OCI-LY3 (cell line): ENCODE measurements around the gene DIP2C.

ENCODE experiments used
- H2AFZ ChIP-seq: fragments of 200-600, 300-600 bp; shearing (Covaris generic); 2 replicates; pipeline ENCODE4 v1.6.0; 2014; ENCODE audit warnings: antibody characterized with exemption, low read depth, low read length
- H3K27ac ChIP-seq: fragments of 200-600, 300-600 bp; sonication (generic); 2 replicates; pipeline ENCODE4 v1.5.1; 2014; ENCODE audit warnings: mild to moderate bottlenecking, low read length, moderate library complexity, mixed read lengths
- H3K27me3 ChIP-seq: fragments of 200-600, 300-600 bp; sonication (generic); 2 replicates; pipeline ENCODE4 v1.6.1; 2014; ENCODE audit warnings: low read depth, low read length, mixed read lengths
- H3K36me3 ChIP-seq: fragments of 200-600, 300-600 bp; sonication (generic); replicated peaks from 2 replicates; pipeline ENCODE3; 2014; ENCODE audit warnings: low read depth, low read length, mixed read lengths
- H3K4me1 ChIP-seq: fragments of 300-600, 200-600 bp; sonication (generic); 2 replicates; pipeline ENCODE4 v1.6.1; 2014; ENCODE audit warnings: low read length, mixed read lengths
- H3K4me2 ChIP-seq: fragments of 200-600, 300-600 bp; sonication (generic); 2 replicates; pipeline ENCODE4 v1.6.1; 2014; ENCODE audit warnings: low read length, mixed read lengths
- H3K4me3 ChIP-seq: fragments of 300-600, 200-600 bp; sonication (generic); 2 replicates; pipeline ENCODE4 v1.5.1; 2014; ENCODE audit warnings: antibody characterized with exemption, mild to moderate bottlenecking, low read length, moderate library complexity
- H3K79me2 ChIP-seq: fragments of 300-600, 200-600 bp; shearing (Covaris generic); 2 replicates; pipeline ENCODE4 v1.6.1; 2014; ENCODE audit warnings: mild to moderate bottlenecking, low read length, mixed read lengths
- H3K9ac ChIP-seq: fragments of 300-600, 200-600 bp; shearing (Covaris generic); 2 replicates; pipeline ENCODE4 v1.6.0; 2014; ENCODE audit warnings: mild to moderate bottlenecking, low read length, moderate library complexity
- H3K9me3 ChIP-seq: fragments of 200-600, 300-600 bp; shearing (Covaris generic); 2 replicates; pipeline ENCODE4 v1.6.1; 2014; ENCODE audit warnings: low read length, mixed read lengths; ENCODE audit not compliant: insufficient read depth
- H4K20me1 ChIP-seq: fragments of 200-600, 300-600 bp; sonication (generic); 2 replicates; pipeline ENCODE4 v1.6.1; 2016; ENCODE audit warnings: low read length, mixed read lengths; ENCODE audit not compliant: insufficient read depth
- CTCF ChIP-seq: fragments of 200-600, 300-600 bp; sonication (generic); IDR thresholded peaks from 2 replicates; pipeline ENCODE4 v1.5.1; 2014; ENCODE audit warnings: antibody characterized with exemption, low read length, low read depth
- EZH2phosphoT487 ChIP-seq: fragments of 200-600 bp; shearing (Covaris generic); IDR thresholded peaks from 2 replicates; pipeline ENCODE4 v1.6.1; 2018; ENCODE audit warnings: antibody characterized with exemption, mixed run types, low read depth

Gene DIP2C

DNA sequence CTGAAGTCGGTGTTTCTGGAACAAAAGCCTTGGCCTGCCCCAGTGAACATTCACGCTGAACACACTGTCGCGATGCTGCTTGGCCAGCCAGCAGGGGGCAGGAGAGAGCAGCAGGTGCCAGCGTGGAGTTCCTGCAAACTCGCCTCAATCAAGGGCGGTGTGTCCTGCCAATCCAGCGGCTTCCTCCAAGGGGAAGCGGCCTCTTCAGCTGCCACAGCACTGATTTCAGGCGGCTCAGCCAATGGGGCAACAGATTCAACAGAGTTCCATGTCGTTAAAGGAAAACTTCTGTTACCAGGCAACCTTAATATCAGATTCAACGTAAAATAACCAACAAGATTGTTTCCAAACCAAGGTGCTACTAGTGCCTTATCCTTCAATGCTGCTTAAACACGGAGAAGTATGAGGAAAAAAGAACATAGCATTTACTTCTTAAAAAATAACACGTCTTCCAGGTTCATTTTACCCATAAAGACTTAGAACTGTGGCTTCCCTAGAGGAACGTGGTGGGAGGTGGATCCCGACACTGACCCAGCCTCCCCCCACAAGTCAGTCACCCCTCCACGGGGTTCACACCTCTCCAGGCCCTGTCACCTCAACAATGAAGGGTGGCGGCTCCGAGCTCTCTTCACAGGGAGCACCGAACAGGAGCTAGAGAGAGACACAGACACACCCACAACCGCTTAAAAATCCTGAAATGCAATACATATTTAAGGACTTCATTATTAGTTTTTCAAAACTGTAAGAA lies 178.2 kb downstream of the DIP2C start:
- Histone ChIP-seq H3K4me2 (peak overlapping the region; percentile 68), H3K9me3 (no peaks in the 10 kb centered on the region), H3K36me3 (no peaks in the 10 kb centered on the region), H2AFZ (0 out of 2 replicates have a peak overlapping the region, but pooled peaks have one; percentile 67), H3K79me2 (no peaks in the 10 kb centered on the region), H4K20me1 (no peaks in the 10 kb centered on the region), H3K9ac (peak overlapping the region; percentile 26; the same call in 1 of the 2 replicates), H3K4me3 (peak overlapping the region; percentile 57), H3K27me3 (peaks cover 8% of the 10 kb centered on the region; the same call in 1 of the 2 replicates), H3K27ac (no peak overlapping the region), H3K4me1 (peaks cover 23% of the 10 kb centered on the region)
- TF ChIP-seq EZH2phosphoT487 = no peak
- peak; percentile 81 for TF ChIP-seq CTCF

GRCh38 chr10:510415-510881 lies 179.0 kb downstream of the DIP2C start:
- H3K9ac ChIP-seq = peak overlapping the region; percentile 26; the same call in 1 of the 2 replicates
- no peaks in the 10 kb centered on the region for H4K20me1 ChIP-seq

DNA sequence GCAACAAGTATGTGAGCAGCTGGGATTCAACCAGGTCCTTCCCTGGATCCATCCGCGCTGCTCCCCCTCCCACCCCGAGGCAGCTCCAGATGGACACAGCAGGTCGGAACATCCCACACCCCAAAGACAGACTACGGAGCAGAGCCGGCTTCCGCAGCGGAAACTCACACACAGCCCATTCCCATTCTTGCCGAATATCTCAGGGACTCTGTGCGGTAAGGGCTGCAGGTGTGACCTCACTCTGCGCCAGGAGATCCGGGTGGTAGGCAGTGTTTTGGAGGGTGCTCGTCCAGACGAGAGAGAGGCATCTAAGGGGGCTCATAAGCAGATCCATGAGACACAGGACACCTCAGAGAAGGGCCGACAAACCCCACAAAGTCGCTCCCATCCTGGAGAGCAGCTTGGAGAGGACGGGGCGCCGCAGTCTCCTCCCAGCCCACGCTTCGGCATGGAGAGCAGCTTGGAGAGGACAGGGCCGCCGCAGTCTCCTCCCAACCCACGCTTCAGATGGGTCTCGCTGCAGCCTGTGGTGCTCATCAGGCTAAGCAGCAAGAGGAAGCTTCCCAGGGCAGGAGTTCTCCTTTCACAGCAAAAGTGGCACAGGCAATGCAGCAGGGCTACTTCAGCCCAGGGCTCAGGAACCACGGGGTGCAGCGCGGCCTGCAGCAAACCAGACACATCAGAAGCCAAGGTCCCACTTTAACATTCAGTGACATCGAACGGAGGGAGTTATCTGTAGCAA lies 179.9 kb downstream of the DIP2C start:
- H3K9ac ChIP-seq = no peak overlapping the region

More at GRCh38 chr10:510415-510881, 179.0 kb downstream of the DIP2C start:
- peaks cover 23% of the 10 kb centered on the region for H3K4me1 ChIP-seq
- H3K36me3 ChIP-seq = no peaks in the 10 kb centered on the region
- TF ChIP-seq EZH2phosphoT487 (no peak), CTCF (no peak)
- H3K4me2 ChIP-seq = peak overlapping the region; percentile 68
- no peaks in the 10 kb centered on the region for H3K79me2 ChIP-seq
- H3K4me3 ChIP-seq = peak overlapping the region; percentile 57
- 0 out of 2 replicates have a peak overlapping the region, but pooled peaks have one; percentile 67 for H2AFZ ChIP-seq
- no peak overlapping the region for H3K27ac ChIP-seq
- peaks cover 8% of the 10 kb centered on the region; the same call in 1 of the 2 replicates for H3K27me3 ChIP-seq
- H3K9me3 ChIP-seq = no peaks in the 10 kb centered on the region

More for the DNA sequence above, 179.9 kb downstream of the DIP2C start:
- H3K79me2 ChIP-seq = no peaks in the 10 kb centered on the region
- peaks cover 23% of the 10 kb centered on the region for H3K4me1 ChIP-seq
- no peaks in the 10 kb centered on the region for H3K9me3 ChIP-seq
- H3K36me3 ChIP-seq = no peaks in the 10 kb centered on the region
- H3K4me3 ChIP-seq = no peak overlapping the region
- H3K27me3 ChIP-seq = peaks cover 8% of the 10 kb centered on the region; the same call in 1 of the 2 replicates
- H4K20me1 ChIP-seq = no peaks in the 10 kb centered on the region
- H3K27ac ChIP-seq = no peak overlapping the region
- H3K4me2 ChIP-seq = no peak overlapping the region
- TF ChIP-seq EZH2phosphoT487 (no peak), CTCF (no peak)
- no peak overlapping the region for H2AFZ ChIP-seq
